ENCODE data around the gene KRTAP21-1. TPM values are rescaled to one million over a fixed set of nuclear protein-coding genes. Genes with fewer than 3 reads are reported as not detected.

Gene KRTAP21-1
- not detected in 2 replicates for total RNA-seq

GRCh38 chr21:30755328-30755727 lies at the start of gene KRTAP21-1:
Gene KRTAP21-1, minus strand, starts transcription at chr21:30755428. Its CDS starts 50 bp downstream, at chr21:30755378.

DNA sequence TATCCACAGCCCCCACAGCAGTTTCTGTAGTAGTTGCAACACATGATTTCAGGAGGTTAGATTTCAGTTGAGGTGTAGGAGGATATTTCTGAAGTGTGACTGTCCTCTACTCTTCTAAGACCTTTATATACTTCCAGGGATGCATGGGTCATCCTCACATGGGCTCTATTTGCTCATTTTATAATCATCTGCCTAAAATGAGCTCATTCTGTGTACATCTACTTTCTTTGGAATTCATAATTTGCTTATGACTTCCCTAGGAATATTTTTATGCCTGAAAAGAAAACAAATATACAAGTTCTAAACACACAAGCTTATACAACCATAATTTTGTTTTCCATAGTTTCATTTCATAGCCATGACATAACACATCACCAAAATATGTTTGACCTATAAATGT lies 8.1 kb downstream of the KRTAP21-1 start, which contains the start of gene KRTAP21-2:
KRTAP21-2 (minus strand) TSS at position 101 of the 400 bp plus-strand sequence; CDS start at position 44, 57 bp downstream.

DNA sequence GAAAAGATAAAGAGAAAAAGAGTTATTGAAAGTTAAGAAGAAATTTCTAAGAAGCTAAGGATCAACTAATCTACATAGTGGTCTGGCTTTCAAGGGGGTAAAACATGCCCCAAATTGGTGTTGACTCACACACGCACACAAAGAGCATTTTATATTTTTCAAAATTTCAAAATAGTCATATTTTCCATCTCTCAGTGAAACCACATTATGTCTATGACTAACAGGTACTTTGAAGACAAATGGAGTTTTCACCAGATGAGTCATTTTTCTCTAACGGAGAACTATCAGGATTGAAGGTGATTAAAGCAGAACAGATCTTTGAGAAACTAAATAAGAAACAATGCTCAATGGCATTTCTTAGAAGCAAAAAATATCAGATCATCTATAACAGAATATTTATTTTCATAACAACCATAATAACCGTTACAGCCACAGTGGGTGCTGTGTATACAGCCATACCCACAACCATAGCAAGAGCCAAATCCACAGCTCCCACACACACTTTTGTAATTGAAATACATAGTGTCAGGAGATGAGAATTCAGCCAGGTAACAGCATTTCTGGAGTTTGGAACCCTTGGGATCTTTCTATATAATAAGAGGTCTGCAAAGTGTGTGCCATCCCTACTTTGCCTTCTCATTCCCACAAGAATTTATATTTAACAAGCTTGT lies 36.9 kb downstream of the KRTAP21-1 start, which contains the start of gene KRTAP21-3:
KRTAP21-3 (minus strand) TSS at position 539 of the 671 bp plus-strand sequence; CDS start at position 521, 18 bp downstream.

Other genes starting within 250 kb of the KRTAP21-1 start
- not detected in 2 replicates for gene KRTAP19-6, start 213.6 kb downstream of the KRTAP21-1 start, total RNA-seq
- not detected in 2 replicates for gene KRTAP19-7, start 194.1 kb downstream of the KRTAP21-1 start, total RNA-seq
- not detected in 2 replicates for gene KRTAP22-2, start 165.0 kb downstream of the KRTAP21-1 start, total RNA-seq
- gene KRTAP6-3, start 163.0 kb downstream of the KRTAP21-1 start, total RNA-seq = not detected in 2 replicates
- gene KRTAP6-2, start 156.5 kb downstream of the KRTAP21-1 start, total RNA-seq = not detected in 2 replicates
- not detected in 2 replicates for gene KRTAP22-1, start 154.3 kb downstream of the KRTAP21-1 start, total RNA-seq
- gene KRTAP6-1, start 141.5 kb downstream of the KRTAP21-1 start, total RNA-seq = not detected in 2 replicates
- gene KRTAP20-1, start 139.0 kb downstream of the KRTAP21-1 start, total RNA-seq = not detected in 2 replicates
- gene KRTAP20-4, start 134.8 kb downstream of the KRTAP21-1 start, total RNA-seq = not detected in 2 replicates
- not detected in 2 replicates for gene KRTAP20-2, start 120.2 kb downstream of the KRTAP21-1 start, total RNA-seq
- not detected in 2 replicates for gene KRTAP20-3, start 112.6 kb downstream of the KRTAP21-1 start, total RNA-seq
- gene KRTAP21-3, start 36.7 kb downstream of the KRTAP21-1 start, total RNA-seq = not detected in 2 replicates
- not detected in 2 replicates for gene KRTAP21-2, start 8.2 kb downstream of the KRTAP21-1 start, total RNA-seq
- not detected in 2 replicates for gene KRTAP8-1, start 57.8 kb upstream of the KRTAP21-1 start, total RNA-seq
- gene KRTAP7-1, start 74.3 kb upstream of the KRTAP21-1 start, total RNA-seq = not detected in 2 replicates
- gene KRTAP11-1, start 126.2 kb upstream of the KRTAP21-1 start, total RNA-seq = not detected in 2 replicates

All from nasal cavity respiratory epithelium epithelial cell of viscerocranial mucosa (primary cell).